Esophagus squamous epithelium (tissue), 5 donors: Measurements from ENCODE around the gene KRTAP24-1. TPM values are rescaled to one million over a fixed set of nuclear protein-coding genes. Genes with fewer than 3 reads are reported as not detected.

Experiments used
- DNase-seq: peaks from one replicate; lab custom pipeline; 2025; lab: John Stamatoyannopoulos, UW
- H3K27ac ChIP-seq, 4 donors: fragments of 200-600 bp; sonication (generic); one replicate each; pipeline ENCODE4 v1.5.1; 2016 to 2019; ENCODE audit warnings: mild to moderate bottlenecking in 1 of 4
- H3K27me3 ChIP-seq, 4 donors: fragments of 200-600 bp; sonication (generic); 1 replicate in 3 of 4; 2 replicates in 1 of 4; pipeline versions ENCODE4 v1.5.1 to v1.6.0; 2017 to 2021; ENCODE audit warnings: antibody characterized with exemption in 1 of 4
- H3K36me3 ChIP-seq, 3 donors: fragments of 200-600 bp; sonication (generic); one replicate each; pipeline ENCODE4 v1.5.1; 2016 to 2019
- H3K4me1 ChIP-seq, 3 donors: fragments of 200-600 bp; sonication (generic); one replicate each; pipeline ENCODE4 v1.5.1; 2017 to 2019
- H3K4me3 ChIP-seq, 4 donors: fragments of 200-600 bp; sonication (generic); 1 replicate in 3 of 4; 2 replicates in 1 of 4; pipeline ENCODE4 v1.5.1; 2016 to 2019; ENCODE audit warnings: mild to moderate bottlenecking in 2 of 4, moderate library complexity in 1 of 4
- H3K9me3 ChIP-seq, 3 donors: fragments of 200-600 bp; sonication (generic); one replicate each; pipeline ENCODE4 v1.5.1; 2016 to 2019
- POLR2A ChIP-seq, 4 donors: fragments of 450-650 bp; IDR thresholded peaks; one replicate each; pipeline ENCODE4 v1.6.1; 2017; ENCODE audit warnings: antibody characterized with exemption in 4 of 4, mild to moderate bottlenecking in 4 of 4, moderate library complexity in 3 of 4
- WGBS, 2 donors: methylation state at CpG; one replicate each; pipeline ENCODE4 v1.1.5; 2018; 5-methylcytosine and 5-hydroxymethylcytosine counted together
- intact Hi-C: fragments of 100-400 bp; cut with DNase I; formaldehyde crosslinking; loops from one replicate; pipeline ENCODE4 v1.15.0; 2022
- total RNA-seq, 4 donors: library from RNA; depleted of rRNA; stranded (reverse); fragments of >200 nt; gene quantifications; one replicate each; pipeline ENCODE4 v1.1.0, GENCODE V29; 2016
- TF ChIP-seq, protein P1 (sequence below), 6 experiments: fragments of 450-650 bp in 4 of 6; fragments of 200-600 bp in 2 of 6; sonication (generic) in 2 of 6; IDR thresholded peaks; one replicate each; pipeline ENCODE4 v1.5.1; 2016 to 2019; ENCODE audit warnings: antibody characterized with exemption in 6 of 6, mild to moderate bottlenecking in 4 of 6, moderate library complexity in 4 of 6
- donor health status: DM: yes; HTN: yes; CAD: no.

KRTAP24-1 gene, protein sequence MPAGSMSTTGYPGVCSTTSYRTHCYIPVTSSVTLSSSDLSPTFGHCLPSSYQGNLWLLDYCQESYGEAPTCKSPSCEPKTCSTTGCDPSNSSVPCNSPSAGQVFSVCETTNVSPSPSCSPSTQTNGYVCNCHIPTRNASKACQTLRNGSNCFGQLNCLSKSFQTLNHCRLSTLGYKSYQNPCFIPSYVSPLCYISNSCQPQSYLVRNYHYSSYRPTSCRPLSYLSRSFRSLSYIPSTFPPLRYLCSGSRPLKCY
- total RNA-seq, result not detected

DNA sequence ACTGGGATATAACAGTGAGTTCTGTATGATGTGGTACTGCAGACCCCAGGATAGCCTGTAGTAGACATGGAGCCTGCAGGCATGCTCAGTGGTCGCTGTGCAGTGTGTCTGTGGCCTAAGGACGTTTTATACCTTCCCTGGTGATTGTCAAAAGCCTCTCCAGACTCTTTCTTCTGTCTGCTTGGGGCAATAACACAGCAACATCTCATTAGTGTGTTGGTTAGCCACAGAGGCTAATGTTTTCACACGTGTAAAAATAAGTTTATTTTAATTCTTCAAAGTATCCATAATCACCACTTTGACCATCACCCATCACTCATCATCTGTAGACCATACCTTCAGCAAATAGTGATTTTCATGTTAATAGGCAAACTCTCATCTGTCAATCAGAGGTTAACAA, at the start of gene KRTAP24-1:
TSS of gene KRTAP24-1 (minus strand) at position 101 of the 400 bp plus-strand sequence. CDS start at position 83, 18 bp downstream.
- TF ChIP-seq POLR2A (IDR thresholded peaks at IDR 0.05), result no peak
- TF ChIP-seq, protein P1, sequence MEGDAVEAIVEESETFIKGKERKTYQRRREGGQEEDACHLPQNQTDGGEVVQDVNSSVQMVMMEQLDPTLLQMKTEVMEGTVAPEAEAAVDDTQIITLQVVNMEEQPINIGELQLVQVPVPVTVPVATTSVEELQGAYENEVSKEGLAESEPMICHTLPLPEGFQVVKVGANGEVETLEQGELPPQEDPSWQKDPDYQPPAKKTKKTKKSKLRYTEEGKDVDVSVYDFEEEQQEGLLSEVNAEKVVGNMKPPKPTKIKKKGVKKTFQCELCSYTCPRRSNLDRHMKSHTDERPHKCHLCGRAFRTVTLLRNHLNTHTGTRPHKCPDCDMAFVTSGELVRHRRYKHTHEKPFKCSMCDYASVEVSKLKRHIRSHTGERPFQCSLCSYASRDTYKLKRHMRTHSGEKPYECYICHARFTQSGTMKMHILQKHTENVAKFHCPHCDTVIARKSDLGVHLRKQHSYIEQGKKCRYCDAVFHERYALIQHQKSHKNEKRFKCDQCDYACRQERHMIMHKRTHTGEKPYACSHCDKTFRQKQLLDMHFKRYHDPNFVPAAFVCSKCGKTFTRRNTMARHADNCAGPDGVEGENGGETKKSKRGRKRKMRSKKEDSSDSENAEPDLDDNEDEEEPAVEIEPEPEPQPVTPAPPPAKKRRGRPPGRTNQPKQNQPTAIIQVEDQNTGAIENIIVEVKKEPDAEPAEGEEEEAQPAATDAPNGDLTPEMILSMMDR (IDR thresholded peaks at IDR 0.05), result no peak
- H3K36me3 ChIP-seq, result no peaks in the 10 kb centered on the region
- H3K4me3 ChIP-seq, result no peak within 1 kb of the TSS
- no peak for DNase-seq
- intact Hi-C loops, result no loop called here
- no peaks in the 10 kb centered on the region for H3K4me1 ChIP-seq
- WGBS, 2 donors, result 42 to 51% methylated on average over 3 of the region's 3 CpGs
- H3K27me3 ChIP-seq, result no peaks in the 10 kb centered on the region
- no peaks in the 10 kb centered on the region for H3K9me3 ChIP-seq
- H3K27ac ChIP-seq, result no peak within 1 kb of the TSS

DNA sequence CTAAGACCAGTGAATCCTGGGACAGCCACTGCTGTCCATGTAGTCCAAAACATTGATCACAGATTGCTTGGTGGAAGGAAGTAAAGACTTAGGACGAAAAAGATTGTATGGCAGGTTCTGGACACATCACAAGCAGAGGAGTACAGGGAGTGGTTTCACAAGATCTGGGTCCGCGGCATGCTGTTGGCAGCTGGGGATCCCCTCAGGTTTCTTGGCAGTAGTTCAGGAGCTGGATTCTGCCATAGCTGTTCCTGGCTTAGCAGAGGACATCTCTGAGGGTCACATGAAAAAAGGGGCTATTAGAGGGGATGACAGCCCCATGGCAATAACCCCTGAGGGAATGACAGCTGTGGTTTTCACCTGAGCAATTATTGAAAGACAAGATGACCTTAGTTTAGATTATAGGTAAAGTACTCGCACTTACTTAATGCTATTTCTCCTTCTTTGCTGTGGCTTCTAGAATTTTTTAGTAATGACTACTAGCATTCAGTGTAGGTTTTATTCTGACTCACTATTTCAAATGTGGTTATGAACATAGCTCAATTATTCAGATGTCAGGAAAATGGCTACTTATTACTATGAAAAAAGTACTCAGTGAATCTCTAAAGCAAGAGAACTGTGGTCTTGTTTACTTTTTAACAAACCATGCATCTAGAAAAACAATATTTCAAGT, 46.6 kb upstream of the KRTAP24-1 start:
- WGBS, 2 donors, result 57 to 75% methylated on average over 4 of the region's 4 CpGs
- no peak overlapping the region for H3K27ac ChIP-seq
- intact Hi-C loops, result no loop called here
- no peaks in the 10 kb centered on the region for H3K27me3 ChIP-seq
- H3K36me3 ChIP-seq, result no peaks in the 10 kb centered on the region
- TF ChIP-seq, protein P1 (IDR thresholded peaks at IDR 0.05), result no peak
- TF ChIP-seq POLR2A (IDR thresholded peaks at IDR 0.05), result no peak
- no peak overlapping the region for H3K4me3 ChIP-seq
- DNase-seq, result no peak
- H3K9me3 ChIP-seq, result peaks cover 0 to 6% (median 0%) of the 10 kb centered on the region in 3 donors
- H3K4me1 ChIP-seq, result no peaks in the 10 kb centered on the region

DNA sequence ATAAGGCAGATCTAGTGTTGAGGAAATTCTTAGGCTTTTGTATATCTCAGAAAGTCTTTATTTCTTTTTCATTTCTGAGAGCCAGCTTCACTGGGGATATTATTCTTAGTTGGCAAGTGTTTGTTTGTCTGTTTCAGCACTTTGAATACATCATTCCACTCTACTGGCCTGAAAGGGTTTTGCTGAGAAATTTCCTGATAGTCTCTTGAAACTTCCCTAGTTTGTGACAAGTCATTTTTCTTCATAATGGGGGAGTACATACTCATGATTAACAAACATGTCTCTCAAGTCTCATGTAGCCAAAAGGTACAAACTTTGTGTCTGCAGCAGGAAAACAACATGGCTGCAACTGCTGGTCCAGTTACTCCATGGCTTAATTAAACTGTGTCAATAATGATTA, 43.6 kb upstream of the KRTAP24-1 start:
- TF ChIP-seq, protein P1 (IDR thresholded peaks at IDR 0.05), result no peak
- no peak for TF ChIP-seq POLR2A (IDR thresholded peaks at IDR 0.05)
- peaks cover 0 to 6% (median 0%) of the 10 kb centered on the region in 3 donors for H3K9me3 ChIP-seq
- intact Hi-C loops, result no loop called here
- DNase-seq, result no peak
- H3K36me3 ChIP-seq, result no peaks in the 10 kb centered on the region
- no peaks in the 10 kb centered on the region for H3K4me1 ChIP-seq
- H3K4me3 ChIP-seq, result no peak overlapping the region
- no peak overlapping the region for H3K27ac ChIP-seq
- H3K27me3 ChIP-seq, result no peaks in the 10 kb centered on the region

DNA sequence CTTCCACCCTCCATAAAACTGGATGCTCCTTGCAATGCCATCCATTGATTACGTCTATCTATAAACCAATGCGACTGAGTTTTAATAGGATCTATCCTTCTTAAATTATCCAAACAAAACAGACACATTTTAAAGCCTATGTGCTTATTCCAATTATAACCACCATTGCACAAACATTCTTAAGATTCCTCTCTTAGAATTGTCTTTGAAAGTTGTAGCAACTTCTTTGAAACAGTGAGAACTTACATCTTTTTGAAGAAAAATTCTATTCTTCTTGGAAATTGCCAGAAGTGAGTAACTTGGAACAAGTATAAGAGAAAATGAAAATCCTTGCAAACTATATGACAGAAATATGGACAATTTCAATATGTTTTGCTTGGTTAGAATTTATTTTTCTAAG, 37.5 kb upstream of the KRTAP24-1 start, which contains the start of gene KRTAP26-1:
TSS of gene KRTAP26-1 (minus strand) at position 101 of the 400 bp plus-strand sequence. CDS start 280 bp downstream, outside the sequence.
- intact Hi-C loops, result no loop called here

More for the DNA sequence above, 37.5 kb upstream of the KRTAP24-1 start, which contains the start of gene KRTAP26-1:
- TF ChIP-seq POLR2A (IDR thresholded peaks at IDR 0.05), result no peak
- TF ChIP-seq, protein P1 (IDR thresholded peaks at IDR 0.05), result no peak
- H3K4me3 ChIP-seq, result no peak within 1 kb of the TSS
- no peaks in the 10 kb centered on the region for H3K9me3 ChIP-seq
- no peaks in the 10 kb centered on the region for H3K36me3 ChIP-seq
- DNase-seq, result no peak
- 76 to 92% methylated on average over 2 of the region's 2 CpGs for WGBS, 2 donors
- H3K27ac ChIP-seq, result no peak within 1 kb of the TSS
- no peaks in the 10 kb centered on the region for H3K27me3 ChIP-seq
- no peaks in the 10 kb centered on the region for H3K4me1 ChIP-seq
